Stimulated activated CD8-positive, alpha-beta memory T cell treated with anti-CD3 and anti-CD28 coated beads, Interleukin-2, amount 100 ng/mL, for 1 hour (primary cell): Measurements from ENCODE around the gene HNF1A.

ENCODE experiments used
- DNase-seq, 2 donors: peaks; one replicate each; pipeline ENCODE4 v3.0.0-alpha.2; 2020; ENCODE audit warnings: low read depth in 2 of 2

Gene HNF1A

GRCh38 chr12:120959111-120959878 lies 19.0 kb upstream of the HNF1A start:
- DNase-seq = no peak

GRCh38 chr12:120960657-120961056 lies 17.7 kb upstream of the HNF1A start:
- no peak for DNase-seq

DNA sequence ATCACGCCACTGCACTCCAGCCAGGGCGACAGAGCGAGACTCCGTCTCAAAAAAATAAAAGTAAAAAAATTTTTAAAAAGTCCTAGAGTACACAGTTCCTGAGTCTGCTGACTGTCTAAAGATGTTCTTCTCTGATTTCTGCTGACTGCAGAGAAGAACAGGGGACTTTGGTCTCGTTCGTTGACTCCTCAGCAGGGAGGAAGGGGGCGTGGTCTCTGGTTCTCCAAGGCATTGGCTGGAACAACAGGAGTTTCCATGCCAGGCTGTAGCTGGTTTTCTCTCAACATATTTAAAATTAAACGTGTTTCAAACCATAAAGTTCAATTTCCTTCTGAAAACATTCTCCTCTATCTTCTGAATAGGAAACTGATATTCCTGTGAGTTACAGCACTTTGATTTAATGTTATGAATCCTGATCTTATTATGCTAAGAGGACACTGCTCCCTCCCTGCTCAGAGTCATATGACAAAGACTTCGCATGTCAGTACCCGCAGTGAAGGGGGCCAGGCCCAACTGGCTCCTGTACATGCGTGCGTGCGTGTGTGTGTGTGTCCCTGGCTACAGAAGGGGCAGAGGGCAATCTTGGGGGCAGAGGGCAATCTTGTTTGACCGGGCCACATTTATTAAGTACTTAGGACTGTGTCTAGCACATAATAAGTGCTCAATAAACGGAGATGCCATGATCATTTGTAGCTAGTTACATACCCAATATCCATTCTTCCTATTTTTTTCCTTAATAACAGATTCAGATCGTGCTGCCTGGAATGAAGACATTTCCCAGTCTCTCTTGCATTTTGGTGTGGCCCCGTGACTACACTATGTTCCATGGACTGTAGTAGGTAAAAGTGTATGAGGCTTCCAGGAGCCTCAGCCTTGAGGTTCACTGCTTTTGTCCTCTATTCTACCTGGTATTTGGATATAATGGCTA lies 16.5 kb upstream of the HNF1A start:
- DNase-seq = no peak

GRCh38 chr12:120962532-120963020 lies 15.8 kb upstream of the HNF1A start:
- no peak for DNase-seq

- DNase-seq = no peak
Observed at GRCh38 chr12:120964298-120964697, 14.0 kb upstream of the HNF1A start.

GRCh38 chr12:120965534-120966091 lies 12.7 kb upstream of the HNF1A start:
- no peak for DNase-seq

- no peak for DNase-seq
Observed at GRCh38 chr12:120970310-120970709, 8.0 kb upstream of the HNF1A start.

DNA sequence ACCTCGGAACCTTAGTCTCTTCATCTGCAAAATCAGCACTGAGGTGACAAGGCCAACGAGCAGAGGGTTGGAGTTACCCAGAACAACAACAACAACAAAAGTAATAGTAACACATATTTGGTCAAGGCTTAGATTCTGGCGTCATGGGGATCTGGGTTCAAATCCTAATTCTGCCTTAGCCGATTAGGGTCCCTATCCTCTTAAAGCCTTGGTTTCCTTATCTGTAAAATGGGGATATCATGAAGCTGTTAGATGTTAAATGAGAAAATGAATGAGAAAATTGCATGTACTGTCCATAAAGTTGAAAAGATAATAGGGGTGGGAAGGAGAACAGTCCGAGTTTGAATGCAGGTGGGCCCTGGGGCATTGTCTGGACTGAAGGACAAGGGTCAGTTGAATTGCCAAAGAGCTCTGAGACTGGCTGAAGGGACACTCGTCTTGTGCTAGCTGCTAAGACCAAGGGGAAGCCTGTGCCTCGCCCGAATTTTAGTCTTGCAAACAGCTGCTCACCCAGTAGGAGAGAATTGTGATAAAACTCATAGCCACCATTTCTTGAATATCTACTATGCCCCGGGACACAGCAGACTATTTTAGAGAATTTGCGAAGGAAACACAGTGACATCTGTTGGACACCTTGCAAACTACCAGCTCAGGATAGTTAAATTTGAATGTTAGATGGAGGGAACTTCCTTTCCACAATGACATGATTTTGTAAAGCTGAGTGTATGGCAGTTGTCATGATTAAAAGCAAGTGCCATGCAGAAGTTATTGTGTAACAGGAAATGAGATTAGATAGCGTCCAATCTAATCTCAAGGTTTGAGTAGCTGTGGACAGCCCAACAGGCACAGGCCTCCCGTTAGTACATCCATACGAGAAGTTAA lies 6.8 kb upstream of the HNF1A start:
- DNase-seq = no peak

- DNase-seq = no peak
Observed at GRCh38 chr12:120972870-120973543, 5.3 kb upstream of the HNF1A start.

DNA sequence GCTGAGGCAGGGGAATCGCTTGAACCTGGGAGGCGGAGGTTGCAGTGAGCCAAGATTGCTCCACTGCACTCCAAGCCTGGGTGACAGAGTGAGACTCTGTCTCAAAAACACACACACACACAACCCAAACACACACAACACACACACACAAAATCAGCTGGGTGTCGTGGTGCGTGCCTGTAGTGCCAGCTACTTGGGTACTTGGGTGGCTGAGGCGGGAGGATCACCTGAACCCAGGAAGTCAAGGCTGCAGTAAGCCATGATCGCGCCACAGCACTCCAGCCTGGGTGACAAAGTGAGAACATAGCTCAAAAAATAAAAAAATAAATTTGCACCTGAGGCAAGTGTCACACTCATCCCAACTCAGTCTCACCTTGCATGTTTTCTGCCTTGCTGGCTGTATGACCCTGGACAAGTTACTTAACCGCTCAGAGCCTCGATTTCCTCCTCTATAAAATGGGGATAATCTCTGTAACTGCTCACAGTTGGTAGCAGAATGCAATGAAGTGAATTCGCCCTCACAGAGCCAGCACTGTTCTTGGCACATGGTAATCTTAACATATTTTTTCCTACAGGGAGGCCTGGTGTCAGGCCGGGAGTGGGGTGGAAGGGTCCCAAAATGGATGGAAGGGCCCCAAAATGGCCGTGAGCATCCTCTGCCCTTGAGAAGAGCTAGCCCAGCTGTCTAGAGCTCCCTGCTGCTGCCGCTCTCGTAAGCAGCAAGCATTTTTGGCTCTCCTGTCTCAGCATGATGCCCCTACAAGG lies 630 bp upstream of the HNF1A start:
- DNase-seq = no peak

DNA sequence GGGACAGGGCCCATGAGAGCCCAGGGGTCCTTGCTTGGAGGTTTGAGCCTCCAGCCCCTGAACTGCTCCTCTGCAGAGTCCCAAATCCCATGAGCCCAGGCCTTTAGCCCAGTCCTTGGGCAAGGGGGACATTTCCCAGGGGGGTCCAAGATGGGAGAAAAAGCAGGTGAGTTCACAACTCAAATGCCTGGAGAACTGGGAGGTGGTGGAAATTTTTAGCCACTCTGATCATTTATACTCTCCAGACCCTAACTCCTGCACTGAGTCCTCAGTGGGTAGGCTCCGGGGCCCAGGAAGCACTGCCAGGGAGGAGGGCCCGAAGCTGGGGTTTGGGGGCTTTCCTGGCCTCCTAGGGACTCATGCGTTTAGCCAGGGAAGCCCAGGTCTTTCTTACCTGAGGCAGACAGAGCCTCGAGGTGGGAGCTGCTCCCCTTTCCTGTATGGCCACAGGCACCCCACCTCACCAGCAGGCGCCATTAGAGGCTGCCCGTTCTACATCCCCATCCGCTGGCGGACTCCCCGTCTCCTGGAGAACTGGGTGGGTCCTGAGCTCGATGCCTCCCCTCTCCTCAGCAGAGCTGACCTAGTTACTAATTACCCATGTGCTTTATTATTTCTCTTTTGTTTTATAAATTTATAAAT lies 998 bp downstream of the HNF1A start:
- DNase-seq = no peak

DNA sequence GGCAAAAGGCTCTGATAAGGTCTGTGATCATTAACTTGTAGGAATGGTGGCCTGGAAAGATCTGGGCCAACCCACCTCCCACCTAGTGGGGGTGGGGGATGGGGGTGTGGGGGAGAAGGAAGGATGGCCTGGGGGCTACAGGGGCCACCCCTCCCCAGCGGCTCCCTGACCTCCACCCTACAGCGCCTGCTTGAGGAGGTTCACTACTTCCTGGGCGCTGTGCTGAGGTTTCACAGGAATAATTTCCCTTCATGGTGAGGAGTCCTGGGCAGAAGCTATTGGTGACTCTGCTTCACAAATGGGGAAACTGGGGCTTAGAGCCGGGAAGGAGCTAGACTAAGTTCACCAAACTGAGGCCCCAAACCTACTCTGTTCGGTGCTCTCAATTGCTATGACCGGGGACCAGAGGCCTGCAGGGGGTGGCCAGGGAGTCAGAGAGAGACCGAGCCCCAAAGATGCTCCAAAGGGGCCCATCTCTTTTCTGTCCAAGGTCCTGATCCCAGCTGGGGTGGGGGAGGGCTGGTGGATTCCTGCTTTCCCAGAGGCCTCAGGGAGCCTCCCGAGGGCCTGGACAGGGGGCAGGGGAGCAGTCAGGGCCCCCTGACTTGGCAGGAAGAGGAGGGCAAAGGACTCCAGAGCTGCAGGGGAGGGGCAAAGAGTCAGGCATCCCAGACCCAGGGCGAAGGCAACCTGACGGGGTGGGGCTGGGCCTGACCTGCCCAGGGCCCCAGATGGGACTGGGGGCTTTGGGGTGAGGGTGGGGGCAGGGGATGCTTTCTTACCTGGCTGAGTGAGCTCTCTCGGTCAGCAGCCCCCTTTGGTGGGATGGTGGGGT lies 1.7 kb downstream of the HNF1A start:
- no peak for DNase-seq

DNA sequence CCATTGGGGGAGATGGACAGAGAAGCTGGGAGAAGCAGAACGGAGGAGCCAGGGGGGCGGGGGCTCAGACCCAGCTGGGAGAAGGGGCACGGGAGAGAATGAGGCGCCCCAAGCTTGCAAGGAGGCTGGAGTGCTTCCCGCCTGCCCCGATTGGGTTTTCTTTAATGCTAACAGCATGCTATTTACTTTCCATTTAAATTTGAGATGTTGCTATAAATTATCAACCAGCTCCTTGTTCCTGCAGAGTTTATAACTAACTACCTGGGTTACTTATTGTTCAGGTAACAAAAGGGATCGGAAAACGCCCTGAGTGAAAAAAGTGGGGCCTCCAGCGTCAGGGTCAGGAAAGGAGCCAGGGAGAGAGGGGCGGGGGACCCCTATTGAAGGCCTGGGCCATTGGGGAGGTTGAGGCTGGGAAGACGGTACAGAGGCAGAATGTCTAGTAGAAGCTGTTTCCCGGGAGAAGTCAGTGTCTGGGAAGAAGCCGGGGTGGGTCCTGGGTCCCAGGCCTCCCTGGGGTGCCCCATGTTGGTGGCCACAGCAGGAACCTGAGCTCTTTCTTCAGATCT lies 2.5 kb downstream of the HNF1A start:
- DNase-seq = no peak

- DNase-seq = no peak
Observed at GRCh38 chr12:120981407-120981941, 3.1 kb downstream of the HNF1A start.

- DNase-seq = no peak
Observed at GRCh38 chr12:120982659-120983058, 4.3 kb downstream of the HNF1A start.

DNA sequence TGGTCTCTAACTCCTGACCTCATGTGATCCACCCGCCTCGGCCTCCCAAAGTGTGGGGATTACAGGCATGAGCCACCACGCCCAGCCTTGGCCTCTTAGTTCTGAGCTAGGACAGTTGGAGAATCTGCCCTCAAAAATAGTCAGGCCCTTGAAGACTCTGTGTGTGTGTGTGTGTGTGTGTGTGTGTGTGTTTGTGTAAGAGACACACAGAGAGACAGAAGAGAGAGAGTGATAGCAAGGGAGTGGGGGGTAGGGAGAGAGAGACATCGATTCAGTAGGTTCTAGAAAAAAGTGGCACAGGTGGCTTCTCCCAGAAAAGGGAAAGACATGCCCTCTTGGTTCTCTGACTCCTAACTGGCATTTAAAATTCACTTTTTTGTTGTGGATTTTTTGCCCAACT lies 5.4 kb downstream of the HNF1A start:
- DNase-seq = no peak

DNA sequence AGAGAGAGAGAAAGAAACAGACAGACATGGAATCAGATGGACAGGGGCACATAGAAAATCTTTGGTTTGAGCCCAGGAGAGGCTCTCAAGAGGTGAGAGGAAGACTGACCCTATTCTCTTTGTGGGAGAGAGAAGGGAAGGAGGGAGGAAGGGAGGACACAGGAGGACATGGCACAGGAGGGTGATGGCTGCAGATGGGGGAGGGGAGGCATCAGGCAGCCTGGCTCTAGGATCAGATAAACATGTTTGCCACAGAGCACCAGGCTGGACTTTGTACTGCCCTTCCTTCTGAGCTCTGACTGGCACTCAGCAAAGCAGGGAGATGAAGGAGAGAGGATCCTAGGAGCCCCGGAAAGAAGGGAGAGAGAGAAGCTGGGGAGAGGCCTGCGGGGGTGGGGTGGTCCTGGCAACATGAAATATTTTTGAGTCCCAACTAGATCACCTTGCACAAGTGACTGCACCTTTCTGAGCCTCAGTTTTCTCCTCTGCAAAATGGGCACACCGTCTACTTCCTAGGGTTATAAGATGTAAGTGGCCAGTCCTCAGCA lies 6.1 kb downstream of the HNF1A start:
- no peak for DNase-seq

- no peak for DNase-seq
Observed at GRCh38 chr12:120988234-120988633, 9.9 kb downstream of the HNF1A start.
